GM12874 (cell line): Measurements from ENCODE around the gene NPSR1.

ENCODE experiments used
- CTCF ChIP-seq: IDR thresholded peaks from 2 replicates; pipeline ENCODE4 v1.5.1; 2011; ENCODE audit warnings: low read depth, mild to moderate bottlenecking, control low read depth, low read length, moderate library complexity; ENCODE audit not compliant: insufficient read depth

The NPSR1 gene

GRCh38 chr7:34837801-34838201 is 179.8 kb downstream of the NPSR1 start:
- TF ChIP-seq CTCF, result no peak

DNA sequence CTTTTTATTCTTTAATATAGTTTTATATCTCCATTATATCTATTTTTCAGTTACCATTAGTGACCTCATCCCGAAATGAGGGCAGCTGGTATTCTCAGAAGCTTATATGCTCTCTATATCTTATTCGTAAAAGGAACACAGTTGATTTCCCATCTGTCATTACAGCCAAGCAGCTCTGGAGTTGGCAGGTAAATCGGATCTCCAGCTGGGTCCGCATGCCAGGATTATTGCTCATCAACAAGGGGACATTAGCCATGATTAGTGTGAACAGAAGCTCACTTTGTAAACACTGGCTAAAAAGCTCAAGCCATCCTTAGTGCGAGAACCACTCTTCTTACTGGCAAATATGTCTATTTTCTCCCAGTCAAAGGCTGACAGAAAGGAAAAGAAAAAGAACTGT is 180.3 kb downstream of the NPSR1 start:
- TF ChIP-seq CTCF, result no peak

DNA sequence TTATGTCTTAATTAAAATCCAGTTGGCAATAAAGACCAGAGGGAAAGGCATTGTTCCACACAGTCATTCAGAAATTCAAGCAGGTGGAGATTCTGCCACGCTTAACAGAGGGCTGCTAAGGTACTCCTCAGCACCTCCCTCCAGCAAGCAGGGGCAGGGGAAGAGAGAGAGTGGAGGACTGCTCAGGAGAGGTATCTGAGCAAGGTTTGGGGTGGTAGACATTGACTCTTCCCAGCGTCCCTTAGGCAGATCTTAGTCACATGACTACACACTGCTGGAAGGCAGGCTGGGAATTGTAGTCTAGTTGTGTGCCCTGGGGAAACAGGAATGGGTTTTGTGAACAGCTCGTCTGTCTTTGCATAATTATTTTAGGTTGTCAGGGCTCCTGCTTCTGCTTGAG is 181.6 kb downstream of the NPSR1 start:
- no peak for TF ChIP-seq CTCF

DNA sequence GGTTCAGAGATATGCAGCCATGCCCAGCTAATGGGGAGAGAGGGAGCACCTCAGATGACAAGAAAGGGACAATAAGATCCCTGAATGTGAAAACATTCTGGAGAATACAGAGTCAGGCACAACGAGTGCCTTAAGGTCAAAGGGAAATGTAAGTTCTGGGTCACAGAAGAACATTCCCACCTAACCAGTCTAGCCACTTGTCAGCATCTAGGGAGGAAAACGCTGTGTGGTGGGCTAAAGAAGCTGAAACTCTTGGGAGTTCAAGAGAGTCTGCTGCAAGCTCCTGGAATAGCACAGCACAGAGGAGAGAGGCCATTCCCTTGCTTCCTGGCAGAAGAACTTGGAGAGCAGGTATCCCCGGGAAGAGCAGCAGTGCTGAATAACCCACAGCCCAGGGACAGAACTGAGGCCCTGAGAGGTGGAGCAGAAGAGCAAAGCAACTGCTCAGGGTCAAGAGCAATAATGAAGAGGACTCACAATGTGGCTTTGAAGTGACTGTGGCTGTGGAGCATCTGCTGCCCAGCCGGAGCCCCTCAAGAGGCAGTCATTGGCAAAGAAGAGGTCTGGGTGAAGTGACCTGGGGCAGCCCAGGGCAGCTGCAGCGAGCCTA is 182.3 kb downstream of the NPSR1 start:
- no peak for TF ChIP-seq CTCF

DNA sequence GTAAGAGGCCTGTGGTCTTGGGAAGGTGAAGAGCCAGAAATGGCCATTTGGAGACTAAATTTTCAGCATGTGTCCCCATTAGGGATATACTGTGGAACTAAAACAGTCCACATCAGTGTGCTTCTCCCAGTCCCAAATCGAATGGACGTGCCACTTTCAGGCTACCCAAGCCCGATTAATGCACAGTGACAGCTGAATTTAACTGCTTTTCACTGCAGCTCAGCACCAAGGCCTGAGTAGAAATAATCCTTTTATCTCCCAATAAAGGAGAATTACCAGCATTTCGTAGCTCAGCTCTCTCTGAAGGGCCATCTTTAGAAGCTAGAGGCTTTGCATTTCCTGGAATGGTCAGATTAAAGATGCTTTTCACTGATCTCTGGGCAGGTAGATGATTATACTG is 183.3 kb downstream of the NPSR1 start:
- TF ChIP-seq CTCF, result no peak

GRCh38 chr7:34842782-34843181 is 184.8 kb downstream of the NPSR1 start:
- TF ChIP-seq CTCF, result no peak

GRCh38 chr7:34844406-34844805 is 186.4 kb downstream of the NPSR1 start:
- no peak for TF ChIP-seq CTCF
